ENCODE measurements around the gene CYP4A22. TPM values are rescaled to one million over a fixed set of nuclear protein-coding genes. Genes with fewer than 3 reads are reported as not detected.

The CYP4A22 gene
- total and polyA plus RNA-seq, 9 of the 15 experiments (the other 6 are each of a cell fraction or from before 2014, with no cell fraction given), result 0.07 TPM; not detected in 8

DNA sequence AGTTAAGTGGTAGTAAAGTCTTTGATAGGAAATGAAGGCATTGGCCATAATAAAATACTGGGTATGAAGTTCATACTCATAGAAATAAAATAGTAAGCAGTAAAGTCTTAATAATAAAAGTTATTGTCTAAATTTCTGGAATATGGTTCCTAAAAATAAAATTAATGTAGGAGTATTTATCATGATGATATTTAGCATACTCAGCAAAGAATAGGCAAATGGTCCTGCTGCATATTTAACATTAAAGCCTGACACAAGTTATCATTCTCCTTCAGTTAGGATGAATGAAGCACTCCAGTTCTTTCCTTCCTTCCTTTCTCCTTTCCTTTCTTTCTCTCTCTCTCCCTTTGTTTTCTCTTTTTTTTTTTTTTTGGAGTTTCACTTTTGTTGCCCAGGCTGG, 27.3 kb downstream of the CYP4A22 start (continued):
- TF ChIP-seq MGA (IDR thresholded peaks at IDR 0.05), result no peak
- no peak for TF ChIP-seq POLR2AphosphoS2 (IDR thresholded peaks at IDR 0.05; ENCODE audit: low read length)
- TF ChIP-seq TOE1 (IDR thresholded peaks at IDR 0.05; ENCODE audit: borderline replicate concordance), result no peak
- no peak for TF ChIP-seq TOE1 (CRISPR knock-in tag; IDR thresholded peaks at IDR 0.05; ENCODE audit: borderline replicate concordance, low read depth)
- no peak for TF ChIP-seq NCOA4 (IDR thresholded peaks at IDR 0.05; ENCODE audit: partially characterized antibody)
- no peak for TF ChIP-seq ZNF140 (CRISPR knock-in tag; IDR thresholded peaks at IDR 0.05)
- no peak for TF ChIP-seq ZNF79 (CRISPR knock-in tag; IDR thresholded peaks at IDR 0.05; ENCODE audit: low read depth)
- TF ChIP-seq MAFF (IDR thresholded peaks at IDR 0.05; ENCODE audit: low read length), result peak; percentile 48
- TF ChIP-seq MAFG (tag; conservative IDR thresholded peaks at IDR 0.05), result peak; percentile 38; the same call in 1 of the 2 replicates
- no peak for TF ChIP-seq NR2C2 (CRISPR knock-in tag; IDR thresholded peaks at IDR 0.05)
- no peak for TF ChIP-seq NR2C2 (tag; IDR thresholded peaks at IDR 0.05)
- no peak for TF ChIP-seq PHTF2 (CRISPR knock-in tag; IDR thresholded peaks at IDR 0.05)
- no peak for TF ChIP-seq ESRRB (CRISPR knock-in tag; IDR thresholded peaks at IDR 0.05; ENCODE audit: borderline replicate concordance)
- TF ChIP-seq ZNF699 (CRISPR knock-in tag; IDR thresholded peaks at IDR 0.05; ENCODE audit: insufficient replicate concordance), result no peak
- no peak for TF ChIP-seq KLF16 (IDR thresholded peaks at IDR 0.05)
- 0 out of 2 replicates have a peak, but pooled peaks have one; percentile 20 for TF ChIP-seq MAFK (IDR thresholded peaks at IDR 0.05; ENCODE audit: low read length)
- no peak for TF ChIP-seq NR1H2 (CRISPR knock-in tag; IDR thresholded peaks at IDR 0.05)
- no peak for TF ChIP-seq ARID3A (IDR thresholded peaks at IDR 0.05; ENCODE audit: borderline replicate concordance, low read depth, low read length)

Data from K562 (cell line).